ENCODE results near the gene AFF4. TPM values are rescaled to one million over a fixed set of nuclear protein-coding genes. Genes with fewer than 3 reads are reported as not detected.

The AFF4 gene
- total RNA-seq, 4 donors from 2014 or later, result 36.7 to 153 (median 67.5) TPM

GRCh38 chr5:132827943-132828673 is 135.3 kb downstream of the AFF4 start:
- no peak for TF ChIP-seq CTCF (IDR thresholded peaks at IDR 0.05 in 4 of 5, conservative IDR thresholded peaks at IDR 0.05 in 1 of 5)
- no peak for TF ChIP-seq POLR2A (IDR thresholded peaks at IDR 0.05)
- Histone ChIP-seq H3K9me3 (no peaks in the 10 kb centered on the region), H3K27me3 (peaks cover 0 to 3% (median 0%) of the 10 kb centered on the region in 3 donors), H3K4me3 (no peak overlapping the region), H3K36me3 (no peaks in the 10 kb centered on the region), H3K4me1 (no peaks in the 10 kb centered on the region), H3K27ac (no peak overlapping the region)
- DNase-seq, result no peak
- no peak for ATAC-seq
- intact Hi-C loops (cut with DNase I; ENCODE audit: low total_unique reads) (no loop called here), in situ Hi-C loops (cut with MboI; ENCODE audit: low sequenced_read_pairs in 4 of 4) (loop anchor here in 1 of 4 donors (10.0 kb wide), 1 partner anchor 83 kb away; the partner anchor contains the start of gene CCNI2)

- peaks cover 0 to 3% (median 0%) of the 10 kb centered on the region in 3 donors for H3K27me3 ChIP-seq
- DNase-seq, result no peak
- H3K9me3 ChIP-seq, result no peaks in the 10 kb centered on the region
- H3K4me1 ChIP-seq, result no peaks in the 10 kb centered on the region
- intact Hi-C loops (cut with DNase I; ENCODE audit: low total_unique reads), result no loop called here
- no peak for TF ChIP-seq CTCF (IDR thresholded peaks at IDR 0.05 in 4 of 5, conservative IDR thresholded peaks at IDR 0.05 in 1 of 5)
- TF ChIP-seq POLR2A (IDR thresholded peaks at IDR 0.05), result no peak
- in situ Hi-C loops (cut with MboI; ENCODE audit: low sequenced_read_pairs in 4 of 4), result loop anchor here in 1 of 4 donors (10.0 kb wide), 1 partner anchor 82 kb away; the partner anchor contains the start of gene CCNI2
- ATAC-seq, result no peak
- no peaks in the 10 kb centered on the region for H3K36me3 ChIP-seq
- H3K4me3 ChIP-seq, result no peak overlapping the region
- peak overlapping the region in 1 of 4 donors; percentile 18 for H3K27ac ChIP-seq
These were observed 136.9 kb downstream of the AFF4 start for GRCh38 chr5:132826424-132827082.

GRCh38 chr5:132825834-132826391 is 137.5 kb downstream of the AFF4 start:
- Histone ChIP-seq H3K36me3 (no peaks in the 10 kb centered on the region), H3K9me3 (no peaks in the 10 kb centered on the region), H3K4me1 (no peaks in the 10 kb centered on the region), H3K27me3 (peaks cover 0 to 3% (median 0%) of the 10 kb centered on the region in 3 donors), H3K27ac (no peak overlapping the region), H3K4me3 (no peak overlapping the region)
- in situ Hi-C loops (cut with MboI; ENCODE audit: low sequenced_read_pairs in 4 of 4) (loop anchor here in 1 of 4 donors (10.0 kb wide), 1 partner anchor 81 kb away; the partner anchor contains the start of gene CCNI2), intact Hi-C loops (cut with DNase I; ENCODE audit: low total_unique reads) (no loop called here)
- no peak for DNase-seq
- no peak for TF ChIP-seq POLR2A (IDR thresholded peaks at IDR 0.05)
- no peak for TF ChIP-seq CTCF (IDR thresholded peaks at IDR 0.05 in 4 of 5, conservative IDR thresholded peaks at IDR 0.05 in 1 of 5)
- no peak for ATAC-seq

Other genes with a start within 250 kb of the AFF4 start
- gene KIF3A, start 226.1 kb downstream of the AFF4 start, total RNA-seq, result 1 to 10 TPM; 2.5 to 4.2 (median 3.4) TPM
- not detected for gene CCNI2, start 216.2 kb downstream of the AFF4 start, total RNA-seq
- gene SEPTIN8, start 186.4 kb downstream of the AFF4 start, total RNA-seq, result 1 to 10 TPM; 5.2 to 7.9 (median 6.8) TPM
- under 1 TPM in 1 of 4 donors, not detected in 3; 0.27 TPM for gene SOWAHA, start 150.3 kb downstream of the AFF4 start, total RNA-seq
- 1 to 10 TPM in 3 of 4 donors, under 1 TPM in 1; 0.61 to 6.0 (median 2.0) TPM for gene SHROOM1, start 133.0 kb downstream of the AFF4 start, total RNA-seq
- 1 to 10 TPM in 1 of 4 donors, under 1 TPM in 2, not detected in 1; 0.13 to 2.5 (median 0.46) TPM for gene GDF9, start 97.2 kb downstream of the AFF4 start, total RNA-seq
- gene UQCRQ, start 97.0 kb downstream of the AFF4 start, total RNA-seq, result 100 to 1,000 TPM; 273 to 566 (median 326) TPM
- 1 to 10 TPM in 2 of 4 donors, under 1 TPM in 2; 0.52 to 3.3 (median 0.88) TPM for gene LEAP2, start 90.0 kb downstream of the AFF4 start, total RNA-seq
- gene ZCCHC10, start 62.9 kb upstream of the AFF4 start, total RNA-seq, result 10 to 100 TPM in 3 of 4 donors, 1 to 10 TPM in 1; 8.9 to 28.9 (median 18.5) TPM
- 10 to 100 TPM; 62.6 to 96.4 (median 74.1) TPM for gene HSPA4, start 88.4 kb upstream of the AFF4 start, total RNA-seq